WTC11 (cell line): Measurements from ENCODE around the gene CNOT1.
"Not testable (repeated sequence)": the region's sequence is repeated elsewhere in the genome, so short reads cannot be mapped to it uniquely, and the experiment has no call there.

ENCODE experiments used
- AFF4 ChIP-seq: sonication (generic); formaldehyde crosslinking; IDR thresholded peaks from 2 replicates; pipeline ENCODE4 v1.8.1; 2023; ENCODE audit warnings: mild to moderate bottlenecking, missing genetic modification reagents, borderline replicate concordance
- CREM ChIP-seq: sonication (generic); formaldehyde crosslinking; IDR thresholded peaks from 2 replicates; pipeline ENCODE4 v1.8.1; 2022; ENCODE audit warnings: mild to moderate bottlenecking, missing genetic modification reagents, moderate library complexity
- CTCF ChIP-seq: fragments of 200-600 bp; IDR thresholded peaks from 2 replicates; pipeline ENCODE4 v1.8.0; 2022; ENCODE audit warnings: antibody characterized with exemption
- E2F4 ChIP-seq: sonication (generic); formaldehyde crosslinking; IDR thresholded peaks from 2 replicates; pipeline ENCODE4 v1.8.1; 2022; ENCODE audit warnings: low read depth, mild to moderate bottlenecking, moderate library complexity, missing genetic modification reagents, borderline replicate concordance
- JUN ChIP-seq: sonication (generic); formaldehyde crosslinking; IDR thresholded peaks from 2 replicates; pipeline ENCODE4 v1.8.0; 2023; ENCODE audit warnings: mild to moderate bottlenecking, missing genetic modification reagents
- USF1 ChIP-seq: sonication (generic); formaldehyde crosslinking; IDR thresholded peaks from 2 replicates; pipeline ENCODE4 v1.8.0; 2022; ENCODE audit warnings: mild to moderate bottlenecking, missing genetic modification reagents

- TF ChIP-seq AFF4 (CRISPR knock-in tag); CTCF; CREM; USF1 (CRISPR knock-in tag); E2F4 (CRISPR knock-in tag); JUN: not testable (repeated sequence)
Measured at GRCh38 chr16:58659911-58660310, 30.3 kb upstream of the CNOT1 start.
